Esophagus squamous epithelium (tissue), 4 donors: Measurements from ENCODE around the gene HAUS7.

Source experiments
- CTCF ChIP-seq, 6 experiments: fragments of 450-650 bp in 4 of 6; fragments of 200-600 bp in 2 of 6; sonication (generic) in 2 of 6; IDR thresholded peaks; one replicate each; pipeline ENCODE4 v1.5.1; 2016 to 2019; ENCODE audit warnings: antibody characterized with exemption in 6 of 6, mild to moderate bottlenecking in 4 of 6, moderate library complexity in 4 of 6
- POLR2A ChIP-seq, 4 donors: fragments of 450-650 bp; IDR thresholded peaks; one replicate each; pipeline ENCODE4 v1.6.1; 2017; ENCODE audit warnings: antibody characterized with exemption in 4 of 4, mild to moderate bottlenecking in 4 of 4, moderate library complexity in 3 of 4

GRCh38 chrX:153510383-153510782, 40.0 kb upstream of the HAUS7 start:
- TF ChIP-seq CTCF (IDR thresholded peaks at IDR 0.05) (no peak), POLR2A (IDR thresholded peaks at IDR 0.05) (no peak)
